ENCODE results near the gene ASIC2. TPM values are rescaled to one million over a fixed set of nuclear protein-coding genes. Genes with fewer than 3 reads are reported as not detected.

The ASIC2 gene
- total RNA-seq, 1 donor from 2014 or later = not detected

DNA sequence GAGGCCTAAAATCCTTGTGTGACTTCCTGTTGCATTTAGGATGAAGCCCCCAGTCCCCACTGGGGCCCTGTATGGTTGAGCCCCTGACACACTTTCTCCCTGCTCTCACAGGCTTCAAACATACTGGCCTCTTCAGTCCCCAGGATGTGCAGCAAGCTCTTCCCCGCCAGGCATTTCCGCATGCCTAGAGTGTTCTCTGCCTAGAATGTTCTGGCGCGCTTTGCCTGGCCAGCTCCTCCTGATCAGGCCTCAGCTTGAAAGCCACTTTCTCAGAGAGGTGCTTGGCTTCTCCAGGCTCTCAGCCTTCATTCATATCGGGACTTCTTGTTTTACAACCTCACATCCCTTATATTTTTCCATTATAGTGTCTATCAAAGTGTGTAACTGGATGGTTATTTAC lies 177.7 kb downstream of the ASIC2 start:
- TF ChIP-seq, protein P1, sequence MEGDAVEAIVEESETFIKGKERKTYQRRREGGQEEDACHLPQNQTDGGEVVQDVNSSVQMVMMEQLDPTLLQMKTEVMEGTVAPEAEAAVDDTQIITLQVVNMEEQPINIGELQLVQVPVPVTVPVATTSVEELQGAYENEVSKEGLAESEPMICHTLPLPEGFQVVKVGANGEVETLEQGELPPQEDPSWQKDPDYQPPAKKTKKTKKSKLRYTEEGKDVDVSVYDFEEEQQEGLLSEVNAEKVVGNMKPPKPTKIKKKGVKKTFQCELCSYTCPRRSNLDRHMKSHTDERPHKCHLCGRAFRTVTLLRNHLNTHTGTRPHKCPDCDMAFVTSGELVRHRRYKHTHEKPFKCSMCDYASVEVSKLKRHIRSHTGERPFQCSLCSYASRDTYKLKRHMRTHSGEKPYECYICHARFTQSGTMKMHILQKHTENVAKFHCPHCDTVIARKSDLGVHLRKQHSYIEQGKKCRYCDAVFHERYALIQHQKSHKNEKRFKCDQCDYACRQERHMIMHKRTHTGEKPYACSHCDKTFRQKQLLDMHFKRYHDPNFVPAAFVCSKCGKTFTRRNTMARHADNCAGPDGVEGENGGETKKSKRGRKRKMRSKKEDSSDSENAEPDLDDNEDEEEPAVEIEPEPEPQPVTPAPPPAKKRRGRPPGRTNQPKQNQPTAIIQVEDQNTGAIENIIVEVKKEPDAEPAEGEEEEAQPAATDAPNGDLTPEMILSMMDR (IDR thresholded peaks at IDR 0.05) = no peak
- Histone ChIP-seq H3K9me3 (no peaks in the 10 kb centered on the region), H3K27ac (no peak overlapping the region), H3K4me3 (no peak overlapping the region), H3K27me3 (no peaks in the 10 kb centered on the region), H3K36me3 (no peaks in the 10 kb centered on the region), H3K4me1 (no peaks in the 10 kb centered on the region)
- intact Hi-C loops (cut with DNase I) = no loop called here
- DNase-seq (ENCODE audit: low spot score in 2 of 2) = no peak

DNA sequence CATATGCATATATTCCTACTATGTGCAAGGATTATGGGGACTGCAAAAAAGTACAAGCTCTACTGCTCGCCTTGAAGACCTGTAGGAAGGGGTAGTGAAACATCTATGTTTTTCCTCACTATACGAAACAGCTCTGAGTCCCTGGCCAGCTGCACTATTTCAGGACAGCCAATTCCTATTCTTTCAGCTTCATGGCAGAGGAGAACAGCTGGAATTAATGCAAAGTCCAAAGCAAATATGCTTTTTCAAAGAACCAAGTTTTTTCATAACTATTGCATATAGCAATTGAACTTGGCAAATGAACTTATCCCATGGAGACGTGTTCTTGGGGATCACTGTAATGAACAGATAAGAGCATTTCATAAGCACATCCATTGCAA lies 179.1 kb downstream of the ASIC2 start:
- Histone ChIP-seq H3K9me3 (no peaks in the 10 kb centered on the region), H3K27ac (no peak overlapping the region), H3K4me3 (no peak overlapping the region), H3K27me3 (no peaks in the 10 kb centered on the region), H3K36me3 (no peaks in the 10 kb centered on the region), H3K4me1 (no peaks in the 10 kb centered on the region)
- intact Hi-C loops (cut with DNase I) = no loop called here
- DNase-seq (ENCODE audit: low spot score in 2 of 2) = no peak
- TF ChIP-seq, protein P1 (IDR thresholded peaks at IDR 0.05) = no peak

DNA sequence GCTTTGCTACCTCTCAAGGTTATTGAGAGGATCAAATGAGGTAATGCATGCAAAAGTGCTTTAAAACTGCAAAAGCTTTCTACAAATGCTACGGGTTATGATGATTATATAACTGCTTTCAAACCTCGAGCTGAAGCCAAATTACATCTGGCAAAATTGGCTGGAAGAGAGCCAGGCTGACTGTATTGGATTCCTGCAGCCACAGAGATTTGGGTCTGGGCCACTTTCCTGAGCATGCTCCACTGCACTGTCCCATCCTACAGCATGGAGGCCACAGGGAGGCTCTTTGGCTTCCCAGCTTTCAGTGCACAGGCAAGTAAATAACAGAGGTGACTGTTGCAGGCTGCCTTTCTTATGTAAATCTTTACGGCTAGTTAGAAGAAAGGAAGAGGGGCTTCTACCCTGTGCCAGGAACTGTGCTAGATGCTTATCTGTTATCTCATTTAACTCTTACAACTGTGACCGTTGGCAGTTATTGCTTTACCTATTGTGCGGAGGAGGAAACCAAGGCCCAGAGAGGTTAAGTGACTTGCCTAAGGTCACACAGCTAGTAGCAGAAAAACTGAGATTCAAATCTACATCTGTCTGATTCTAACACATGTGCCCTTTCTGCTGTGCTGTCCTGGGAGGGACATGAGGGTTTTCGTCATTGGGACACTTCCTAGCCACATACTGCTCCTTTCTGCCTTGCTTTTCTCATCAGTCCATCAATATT lies 179.7 kb downstream of the ASIC2 start:
- Histone ChIP-seq H3K27me3 (no peaks in the 10 kb centered on the region), H3K4me3 (no peak overlapping the region), H3K36me3 (no peaks in the 10 kb centered on the region), H3K4me1 (no peaks in the 10 kb centered on the region), H3K27ac (no peak overlapping the region), H3K9me3 (no peaks in the 10 kb centered on the region)
- DNase-seq (ENCODE audit: low spot score in 2 of 2) = no peak
- intact Hi-C loops (cut with DNase I) = no loop called here
- TF ChIP-seq, protein P1 (IDR thresholded peaks at IDR 0.05) = no peak

DNA sequence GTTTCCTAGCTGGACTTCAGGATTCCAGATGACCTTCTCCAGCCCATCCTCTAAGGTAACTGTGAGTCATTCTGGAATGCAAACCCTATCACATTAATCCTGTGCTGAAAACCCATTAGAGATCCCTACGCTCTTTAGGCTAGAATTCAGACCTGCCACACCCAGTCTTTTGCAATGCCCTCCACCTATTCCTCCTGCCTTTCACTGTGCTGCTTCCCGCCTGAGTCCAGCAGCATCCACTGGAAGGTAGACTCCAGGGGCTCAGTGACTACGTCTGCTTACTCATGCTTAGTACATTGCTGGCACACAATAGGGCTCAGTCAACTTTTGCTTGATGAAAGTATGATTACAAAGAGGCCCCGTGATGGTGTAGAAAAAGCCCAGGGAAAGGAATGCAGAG lies 180.3 kb downstream of the ASIC2 start:
- H3K4me3 ChIP-seq = no peak overlapping the region
- TF ChIP-seq, protein P1 (IDR thresholded peaks at IDR 0.05) = no peak
- no peaks in the 10 kb centered on the region for H3K4me1 ChIP-seq
- H3K9me3 ChIP-seq = no peaks in the 10 kb centered on the region
- no peaks in the 10 kb centered on the region for H3K36me3 ChIP-seq
- intact Hi-C loops (cut with DNase I) = no loop called here
- no peak overlapping the region for H3K27ac ChIP-seq
- no peaks in the 10 kb centered on the region for H3K27me3 ChIP-seq
- DNase-seq (ENCODE audit: low spot score in 2 of 2) = no peak

DNA sequence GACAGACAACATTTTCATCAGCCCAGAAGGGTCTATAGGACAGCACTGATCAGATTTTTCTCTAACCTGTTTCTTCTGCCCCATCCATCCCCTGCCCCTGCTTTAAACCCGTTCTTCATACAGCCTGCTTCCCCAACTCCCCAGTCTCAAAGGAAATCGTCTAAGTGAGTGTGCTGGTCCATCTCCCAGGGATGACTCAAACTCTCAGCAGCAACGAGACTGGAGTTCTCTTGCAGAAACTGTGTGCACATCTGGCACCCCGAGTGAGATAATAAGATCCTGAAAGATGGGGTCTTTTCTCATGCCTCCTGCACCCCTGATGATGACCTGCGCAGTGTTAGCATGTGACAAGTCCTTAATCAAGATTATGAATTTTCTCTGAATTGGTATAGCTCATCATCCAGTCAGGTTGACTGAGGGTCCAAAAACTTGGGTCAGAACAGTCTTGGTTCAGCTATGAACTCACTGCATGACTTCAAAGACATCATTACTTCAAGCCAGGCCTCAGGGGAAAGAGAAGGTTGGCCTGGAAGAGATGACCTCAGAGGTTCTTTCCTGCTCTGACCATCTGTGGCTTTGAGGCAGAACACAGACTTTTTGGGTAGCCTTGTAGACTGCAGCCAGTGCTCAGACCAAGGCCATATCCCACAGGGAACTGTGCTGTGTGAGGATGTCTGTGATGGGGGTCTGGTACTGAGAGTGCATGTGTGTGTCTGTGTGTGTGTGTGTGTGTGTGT lies 183.6 kb downstream of the ASIC2 start:
- Histone ChIP-seq H3K36me3 (no peaks in the 10 kb centered on the region), H3K9me3 (no peaks in the 10 kb centered on the region), H3K4me1 (no peaks in the 10 kb centered on the region), H3K27me3 (no peaks in the 10 kb centered on the region), H3K4me3 (no peak overlapping the region), H3K27ac (no peak overlapping the region)
- no peak for DNase-seq (ENCODE audit: low spot score in 2 of 2)
- TF ChIP-seq, protein P1 (IDR thresholded peaks at IDR 0.05) = no peak
- intact Hi-C loops (cut with DNase I) = no loop called here

All from ascending aorta (tissue), 2 donors.